PFSK-1 (cell line): ENCODE data around the gene SYNE1.

Experiments used
- FOXP2 ChIP-seq: optimal IDR thresholded peaks from 2 replicates; pipeline ENCODE3; 2011; ENCODE audit warnings: borderline replicate concordance, control low read depth, inconsistent platforms; ENCODE audit not compliant: insufficient read depth; ENCODE audit errors: extremely low read length, extremely low read depth
- POLR2AphosphoS5 ChIP-seq: IDR thresholded peaks from 2 replicates; pipeline ENCODE4 v1.6.1; 2012; ENCODE audit warnings: low read depth, mild to moderate bottlenecking, control low read depth, low read length, moderate library complexity
- REST ChIP-seq, 2 experiments: IDR thresholded peaks; 2 replicates each; pipeline versions ENCODE4 v1.6.1 to v1.8.0; 2011 to 2012; ENCODE audit warnings: low read depth in 2 of 2, low read length in 2 of 2, control low read depth in 1 of 2, inconsistent platforms in 1 of 2, mild to moderate bottlenecking in 1 of 2, moderate library complexity in 1 of 2; ENCODE audit not compliant: insufficient read depth in 1 of 2
- SIN3A ChIP-seq: IDR thresholded peaks from 2 replicates; pipeline ENCODE4 v1.6.1; 2012; ENCODE audit warnings: mild to moderate bottlenecking, low read length, moderate library complexity, borderline replicate concordance; ENCODE audit not compliant: insufficient read depth
- TAF1 ChIP-seq: IDR thresholded peaks from 2 replicates; pipeline ENCODE4 v1.6.1; 2012; ENCODE audit warnings: low read length, control low read depth, borderline replicate concordance; ENCODE audit not compliant: insufficient read depth

The SYNE1 gene

GRCh38 chr6:152609125-152609670 is 28.0 kb downstream of the SYNE1 start:
- TF ChIP-seq SIN3A: no peak

GRCh38 chr6:152605941-152606340 is 31.2 kb downstream of the SYNE1 start:
- TF ChIP-seq POLR2AphosphoS5 (no peak), TAF1 (no peak), REST (IDR thresholded peaks at IDR 0.05; ENCODE audit: insufficient read depth in 1 of 2, low read depth in 2 of 2, low read length in 2 of 2) (no peak), SIN3A (no peak), FOXP2 (no peak)

GRCh38 chr6:152605342-152605741 is 31.8 kb downstream of the SYNE1 start:
- TF ChIP-seq FOXP2 (no peak), SIN3A (no peak)

GRCh38 chr6:152603911-152604310 is 33.3 kb downstream of the SYNE1 start:
- TF ChIP-seq POLR2AphosphoS5 (no peak), TAF1 (no peak), SIN3A (no peak), REST (IDR thresholded peaks at IDR 0.05; ENCODE audit: insufficient read depth in 1 of 2, low read depth in 2 of 2, low read length in 2 of 2) (no peak), FOXP2 (no peak)

- TF ChIP-seq FOXP2 (no peak), TAF1 (no peak), POLR2AphosphoS5 (no peak), SIN3A (no peak), REST (IDR thresholded peaks at IDR 0.05; ENCODE audit: insufficient read depth in 1 of 2, low read depth in 2 of 2, low read length in 2 of 2) (no peak)
Measured at GRCh38 chr6:152600022-152600421, 37.1 kb downstream of the SYNE1 start.

GRCh38 chr6:152598901-152599537 is 38.1 kb downstream of the SYNE1 start:
- TF ChIP-seq REST (IDR thresholded peaks at IDR 0.05; ENCODE audit: insufficient read depth in 1 of 2, low read depth in 2 of 2, low read length in 2 of 2) (no peak), TAF1 (no peak), FOXP2 (no peak), SIN3A (no peak), POLR2AphosphoS5 (no peak)
